Measurements from ENCODE around the gene PCBD1. TPM values are rescaled to one million over a fixed set of nuclear protein-coding genes. Genes with fewer than 3 reads are reported as not detected.

PCBD1 gene
- total RNA-seq, 1 experiment from 2014 or later, result 39.7 TPM

DNA sequence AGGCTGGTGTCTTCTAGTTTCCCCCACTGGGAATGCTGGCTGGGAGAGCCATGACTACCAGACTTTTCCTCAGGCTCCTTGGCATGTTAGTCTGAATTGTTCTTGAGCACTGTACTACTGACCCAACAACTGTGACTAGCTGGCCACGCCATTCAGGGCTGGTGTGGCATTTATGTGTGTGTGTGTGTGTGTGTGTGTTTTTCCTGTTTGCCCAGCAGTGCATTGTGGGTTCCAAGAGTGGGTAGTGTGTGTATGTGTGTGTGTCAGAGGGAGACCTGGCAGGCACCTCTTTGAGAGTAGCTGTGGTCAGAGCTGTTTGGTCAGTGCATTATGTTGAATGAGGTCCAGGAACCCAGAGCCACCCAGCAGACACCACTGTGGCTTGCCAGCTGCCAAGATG lies 9.2 kb downstream of the PCBD1 start:
- DNase-seq, result no peak
- no peak overlapping the region for H3K23ac ChIP-seq (ENCODE audit: insufficient read length, low read depth, low read length)

More for the DNA sequence above, 9.2 kb downstream of the PCBD1 start:
- no peaks in the 10 kb centered on the region for H4K20me1 ChIP-seq (ENCODE audit: control insufficient read depth, insufficient read depth, insufficient read length)
- Mint-ChIP-seq H3K4me1 (peaks cover 13% of the 10 kb centered on the region in 2 experiments), H3K27ac (no peak overlapping the region), H3K36me3 (ENCODE audit: insufficient read depth in 1 of 3, low read depth in 3 of 3) (peaks cover 26 to 65% (median 52%) of the 10 kb centered on the region in 3 experiments), H3K27me3 (ENCODE audit: low read depth) (no peaks in the 10 kb centered on the region), H3K4me3 (no peak overlapping the region), H3K9me3 (no peaks in the 10 kb centered on the region)
- no peak overlapping the region for H3T11ph ChIP-seq (ENCODE audit: low read length)
- H3K18ac ChIP-seq (ENCODE audit: insufficient read length, low read depth, low read length), result no peak overlapping the region
- no peak overlapping the region for H3K4ac ChIP-seq (ENCODE audit: low read depth, low read length)
- H4K8ac ChIP-seq (replicated peaks; ENCODE audit: insufficient read length, low read depth, low read length), result no peak overlapping the region
- TF ChIP-seq, protein P1, sequence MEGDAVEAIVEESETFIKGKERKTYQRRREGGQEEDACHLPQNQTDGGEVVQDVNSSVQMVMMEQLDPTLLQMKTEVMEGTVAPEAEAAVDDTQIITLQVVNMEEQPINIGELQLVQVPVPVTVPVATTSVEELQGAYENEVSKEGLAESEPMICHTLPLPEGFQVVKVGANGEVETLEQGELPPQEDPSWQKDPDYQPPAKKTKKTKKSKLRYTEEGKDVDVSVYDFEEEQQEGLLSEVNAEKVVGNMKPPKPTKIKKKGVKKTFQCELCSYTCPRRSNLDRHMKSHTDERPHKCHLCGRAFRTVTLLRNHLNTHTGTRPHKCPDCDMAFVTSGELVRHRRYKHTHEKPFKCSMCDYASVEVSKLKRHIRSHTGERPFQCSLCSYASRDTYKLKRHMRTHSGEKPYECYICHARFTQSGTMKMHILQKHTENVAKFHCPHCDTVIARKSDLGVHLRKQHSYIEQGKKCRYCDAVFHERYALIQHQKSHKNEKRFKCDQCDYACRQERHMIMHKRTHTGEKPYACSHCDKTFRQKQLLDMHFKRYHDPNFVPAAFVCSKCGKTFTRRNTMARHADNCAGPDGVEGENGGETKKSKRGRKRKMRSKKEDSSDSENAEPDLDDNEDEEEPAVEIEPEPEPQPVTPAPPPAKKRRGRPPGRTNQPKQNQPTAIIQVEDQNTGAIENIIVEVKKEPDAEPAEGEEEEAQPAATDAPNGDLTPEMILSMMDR (conservative IDR thresholded peaks at IDR 0.05), result no peak
- no peaks in the 10 kb centered on the region for H3K9me3 ChIP-seq (ENCODE audit: control insufficient read depth, low read depth, low read length)
- H3K79me2 ChIP-seq (ENCODE audit: insufficient read depth, low read length), result no peaks in the 10 kb centered on the region
- no peak overlapping the region for H4K5ac ChIP-seq (ENCODE audit: insufficient read length, low read depth, low read length)
- no peaks in the 10 kb centered on the region for H3K23me2 ChIP-seq (ENCODE audit: insufficient read length, low read depth, low read length, poor library complexity, severe bottlenecking)
- H2BK12ac ChIP-seq (ENCODE audit: insufficient read length, low read depth, low read length), result no peak overlapping the region
- no peak overlapping the region for H2BK120ac ChIP-seq (ENCODE audit: low read depth, low read length, poor library complexity, severe bottlenecking)
- H2BK15ac ChIP-seq (ENCODE audit: low read depth, low read length), result no peak overlapping the region
- WGBS (ENCODE audit: extremely low coverage, insufficient read length, low lambda C conversion rate), result no CpG with 5 or more reads among the region's 1 CpG
- no peak overlapping the region for H3K9ac ChIP-seq (ENCODE audit: extremely low read depth, insufficient read length, low read length)
- H3K4me2 ChIP-seq (ENCODE audit: insufficient read depth, insufficient read length, low read length), result no peak overlapping the region
- H3K4me1 ChIP-seq (ENCODE audit: insufficient read depth, low read length), result no peaks in the 10 kb centered on the region; the same call in 1 of the 2 replicates
- no peak overlapping the region for H2BK20ac ChIP-seq (ENCODE audit: low read depth, low read length, poor library complexity, severe bottlenecking)
- H4K91ac ChIP-seq (ENCODE audit: insufficient read length, low read depth, low read length), result no peak overlapping the region
- no peak overlapping the region for H3K14ac ChIP-seq (ENCODE audit: insufficient read depth, low read length)
- H2AFZ ChIP-seq (ENCODE audit: low read length), result no peak overlapping the region
- H3K79me1 ChIP-seq (ENCODE audit: insufficient read depth, low read depth, low read length, poor library complexity, severe bottlenecking), result no peaks in the 10 kb centered on the region
- no peak overlapping the region for H2BK5ac ChIP-seq (ENCODE audit: insufficient read length, low read length)
- H2AK5ac ChIP-seq (ENCODE audit: insufficient read length, low read length), result no peak overlapping the region
- no peak overlapping the region for H3K56ac ChIP-seq (ENCODE audit: insufficient read length, low read depth, low read length)
- H3K27me3 ChIP-seq (ENCODE audit: insufficient read depth, low read length), result no peaks in the 10 kb centered on the region
- no peak overlapping the region for H3K27ac ChIP-seq (ENCODE audit: insufficient read length, low read depth, low read length)

Data from H9 (cell line).